HG03139 (cell line): ENCODE measurements around the gene WWOX.

Source experiments
- ATAC-seq: cut with Tn5 transposase; IDR thresholded peaks from one replicate; pipeline ENCODE4 v1.9.1; 2021; ENCODE audit not compliant: unreplicated experiment

Gene WWOX

GRCh38 chr16:78553268-78554039, 454.0 kb downstream of the WWOX start:
- no peak for ATAC-seq

GRCh38 chr16:78556421-78556820, 457.0 kb downstream of the WWOX start:
- no peak for ATAC-seq

GRCh38 chr16:78560997-78561396, 461.5 kb downstream of the WWOX start:
- no peak for ATAC-seq

GRCh38 chr16:78562111-78562510, 462.7 kb downstream of the WWOX start:
- ATAC-seq, result no peak

GRCh38 chr16:78562650-78563049, 463.2 kb downstream of the WWOX start:
- no peak for ATAC-seq

GRCh38 chr16:78563905-78564304, 464.5 kb downstream of the WWOX start:
- no peak for ATAC-seq

GRCh38 chr16:78566397-78567073, 467.1 kb downstream of the WWOX start:
- no peak for ATAC-seq

- no peak for ATAC-seq
Measured at GRCh38 chr16:78570399-78571141, 471.1 kb downstream of the WWOX start.

- ATAC-seq, result no peak
Measured at GRCh38 chr16:78571434-78571833, 472.0 kb downstream of the WWOX start.

GRCh38 chr16:78571898-78572358, 472.5 kb downstream of the WWOX start:
- ATAC-seq, result no peak

GRCh38 chr16:78574571-78574970, 475.1 kb downstream of the WWOX start:
- ATAC-seq, result no peak

- no peak for ATAC-seq
Measured at GRCh38 chr16:78576941-78577340, 477.5 kb downstream of the WWOX start.

GRCh38 chr16:78577630-78578029, 478.2 kb downstream of the WWOX start:
- no peak for ATAC-seq

- ATAC-seq, result no peak
Measured at GRCh38 chr16:78579020-78579419, 479.6 kb downstream of the WWOX start.

GRCh38 chr16:78583441-78583840, 484.0 kb downstream of the WWOX start:
- no peak for ATAC-seq

GRCh38 chr16:78584213-78584860, 484.9 kb downstream of the WWOX start:
- no peak for ATAC-seq

- no peak for ATAC-seq
Measured at GRCh38 chr16:78584991-78585390, 485.5 kb downstream of the WWOX start.

GRCh38 chr16:78589331-78589730, 489.9 kb downstream of the WWOX start:
- ATAC-seq, result no peak

GRCh38 chr16:78591682-78592103, 492.2 kb downstream of the WWOX start:
- ATAC-seq, result no peak

GRCh38 chr16:78592111-78592510, 492.7 kb downstream of the WWOX start:
- ATAC-seq, result no peak

GRCh38 chr16:78593352-78593751, 493.9 kb downstream of the WWOX start:
- no peak for ATAC-seq
